GM18508 (cell line): ENCODE results near the gene RASGRF2.
"Not testable (repeated sequence)": the region's sequence is repeated elsewhere in the genome, so short reads cannot be mapped to it uniquely, and the experiment has no call there.

ENCODE experiments used
- ATAC-seq: cut with Tn5 transposase; IDR thresholded peaks from one replicate; pipeline ENCODE4 v1.9.1; 2021; ENCODE audit warnings: moderate number of reproducible peaks; ENCODE audit not compliant: insufficient read depth, unreplicated experiment

RASGRF2 gene

DNA sequence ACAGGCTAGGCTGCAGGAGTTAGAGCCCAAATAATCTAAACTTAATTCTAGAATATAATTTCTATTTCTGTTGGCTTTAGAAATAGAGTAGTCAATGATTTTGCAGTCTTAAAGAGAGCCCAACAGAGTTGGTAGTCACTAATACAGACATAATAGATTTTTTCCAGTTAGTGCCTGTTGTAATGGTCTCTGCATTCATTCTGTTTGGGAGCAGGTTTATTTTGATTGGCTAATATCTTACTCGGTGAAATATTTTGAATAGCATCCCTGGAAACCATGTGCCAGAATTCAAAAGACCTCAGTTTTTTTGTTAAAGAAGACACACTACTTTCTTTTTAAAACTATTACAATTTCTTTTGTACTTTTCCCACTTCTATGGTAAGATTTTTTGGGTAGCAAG, 107.2 kb downstream of the RASGRF2 start:
- ATAC-seq: no peak

- no peak for ATAC-seq
Observed at GRCh38 chr5:81068063-81068462, 107.9 kb downstream of the RASGRF2 start.

DNA sequence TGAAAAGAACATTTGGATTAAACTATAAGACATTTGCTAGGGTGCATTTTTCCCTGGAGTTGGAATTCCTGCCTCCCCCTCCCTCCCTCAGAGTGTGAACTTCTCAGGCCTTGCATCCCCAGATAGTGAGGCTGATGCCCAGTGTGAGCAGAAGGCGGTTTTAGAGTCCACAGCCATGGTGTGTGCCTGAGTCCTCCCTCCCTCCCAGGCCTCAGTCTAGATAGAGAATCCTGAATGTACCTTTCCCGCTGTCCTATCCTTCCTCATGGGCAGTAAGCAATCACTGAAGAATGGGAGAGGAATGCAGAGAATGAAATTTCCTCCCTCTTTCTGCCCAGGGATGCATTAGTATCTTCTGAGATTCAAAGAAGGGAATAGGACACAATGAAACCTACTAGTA, 108.5 kb downstream of the RASGRF2 start:
- no peak for ATAC-seq

DNA sequence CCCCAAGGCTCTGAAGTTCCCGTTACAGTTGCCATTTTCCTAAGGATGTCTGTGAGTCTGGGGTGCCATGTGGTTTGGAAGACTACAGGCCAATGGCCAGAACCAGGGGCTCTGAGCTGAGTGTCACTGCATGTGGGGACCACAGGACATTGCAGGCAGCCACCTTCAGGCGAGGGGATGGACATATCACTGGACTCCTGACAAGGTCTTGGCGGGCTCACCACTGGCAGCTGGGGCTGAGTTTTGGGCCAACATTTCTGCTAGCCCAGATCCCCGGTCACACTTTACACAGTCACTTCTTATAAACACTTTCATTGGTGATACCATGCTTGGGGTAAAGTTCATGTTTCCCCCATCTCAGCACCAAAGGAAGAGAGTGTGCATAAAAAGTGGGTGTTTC, 109.8 kb downstream of the RASGRF2 start:
- no peak for ATAC-seq

DNA sequence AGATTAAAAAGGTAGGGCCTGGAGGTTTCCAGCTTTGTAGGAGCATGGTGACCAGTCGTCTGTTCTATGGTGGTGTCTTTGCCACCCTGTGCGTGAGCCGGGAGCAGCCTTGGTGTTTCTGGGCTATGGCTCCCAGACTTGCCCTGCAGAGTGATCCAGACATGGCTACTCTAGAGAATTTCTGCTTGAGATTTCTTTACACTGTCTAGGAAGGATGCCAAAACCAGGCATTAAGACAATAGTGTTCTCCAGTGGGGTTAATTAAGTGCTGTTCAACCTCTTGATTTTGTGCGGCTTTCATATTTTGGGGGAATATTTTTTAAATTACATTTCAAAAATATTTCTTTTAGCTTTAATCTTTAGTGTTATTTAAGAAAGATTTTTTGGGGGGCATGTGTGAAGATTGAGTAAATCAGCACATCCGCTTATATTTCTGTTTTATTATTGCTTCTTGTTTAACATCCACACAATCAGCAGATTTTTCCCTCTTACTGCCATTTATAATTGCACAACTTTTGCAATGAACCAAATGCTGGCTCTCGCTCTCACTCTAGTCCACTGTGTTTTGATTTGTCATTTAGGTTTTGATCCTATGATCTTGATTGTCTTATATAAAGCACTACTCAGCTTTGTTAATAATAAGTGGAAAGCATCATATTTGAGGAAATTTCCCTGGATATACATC, 110.5 kb downstream of the RASGRF2 start:
- ATAC-seq: no peak

DNA sequence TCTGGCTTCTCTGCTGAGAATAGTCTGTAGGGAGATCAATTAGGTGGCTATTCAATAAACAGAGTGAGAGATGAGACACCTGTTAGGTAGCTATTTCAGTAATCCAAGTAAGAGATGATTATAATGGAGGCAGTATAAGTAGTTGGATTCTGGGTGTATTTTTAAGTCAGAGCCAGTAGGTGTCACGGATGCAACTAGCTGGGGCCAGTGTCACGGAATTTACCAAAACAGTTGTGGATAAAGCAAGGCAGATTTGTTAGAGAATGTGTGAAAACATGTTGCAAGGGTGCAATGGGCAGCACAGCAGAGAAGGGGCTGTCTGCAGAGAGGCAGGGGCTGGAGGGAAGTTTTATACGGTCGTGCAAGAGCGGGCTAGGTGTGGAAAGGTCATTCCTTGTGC, 114.9 kb downstream of the RASGRF2 start:
- ATAC-seq: no peak

DNA sequence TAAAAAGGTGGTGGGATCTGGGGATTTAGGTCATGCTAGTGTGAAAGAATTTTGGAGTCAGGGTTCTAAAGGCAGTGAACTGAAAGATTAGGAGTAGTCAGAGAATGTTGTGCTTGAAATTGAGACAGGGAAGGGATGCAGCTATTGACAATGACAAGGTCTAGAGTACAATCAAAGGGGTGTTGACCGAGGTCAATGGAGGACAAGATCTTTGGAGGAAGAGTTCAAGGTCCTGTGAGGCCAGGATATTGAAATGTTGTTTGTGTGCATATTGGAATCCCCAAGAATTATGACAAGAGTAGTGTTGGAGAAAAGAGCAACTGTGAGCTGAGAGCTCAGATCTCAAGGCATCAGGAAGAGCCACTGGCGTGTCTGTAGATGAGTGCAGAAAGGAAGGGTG, 116.9 kb downstream of the RASGRF2 start:
- no peak for ATAC-seq

- ATAC-seq: no peak
Observed at GRCh38 chr5:81078930-81079329, 118.8 kb downstream of the RASGRF2 start.

DNA sequence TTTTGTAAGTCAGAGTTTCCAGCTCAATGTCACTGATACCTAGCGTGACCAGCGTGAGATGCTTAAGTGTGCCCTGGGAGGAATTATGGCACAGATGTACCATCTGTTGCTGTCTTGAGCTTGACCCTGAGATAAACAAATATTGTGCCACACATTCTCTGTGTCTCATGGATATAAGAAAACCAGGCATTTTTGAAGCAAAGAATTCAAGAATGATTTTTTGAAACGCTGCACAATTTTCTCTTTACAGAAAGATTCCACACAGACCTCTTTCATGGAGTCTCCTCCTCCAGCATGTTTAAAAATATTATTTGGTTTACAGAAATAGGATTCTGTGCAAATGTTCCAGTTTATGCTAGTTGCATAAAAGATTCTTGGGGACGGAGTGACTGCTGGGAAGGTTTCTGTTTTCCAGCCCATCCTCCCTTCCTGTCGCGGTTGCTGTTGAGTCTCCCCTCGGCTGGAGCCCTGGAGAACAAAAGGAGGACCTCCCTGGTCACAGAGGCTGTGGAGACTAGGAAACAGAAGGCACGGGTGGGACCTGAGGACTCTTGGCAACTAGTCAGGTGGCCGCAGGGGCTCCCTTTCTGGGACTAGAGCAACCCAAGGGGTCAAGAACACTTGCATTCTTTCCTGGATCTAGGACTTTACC, 120.8 kb downstream of the RASGRF2 start:
- no peak for ATAC-seq

DNA sequence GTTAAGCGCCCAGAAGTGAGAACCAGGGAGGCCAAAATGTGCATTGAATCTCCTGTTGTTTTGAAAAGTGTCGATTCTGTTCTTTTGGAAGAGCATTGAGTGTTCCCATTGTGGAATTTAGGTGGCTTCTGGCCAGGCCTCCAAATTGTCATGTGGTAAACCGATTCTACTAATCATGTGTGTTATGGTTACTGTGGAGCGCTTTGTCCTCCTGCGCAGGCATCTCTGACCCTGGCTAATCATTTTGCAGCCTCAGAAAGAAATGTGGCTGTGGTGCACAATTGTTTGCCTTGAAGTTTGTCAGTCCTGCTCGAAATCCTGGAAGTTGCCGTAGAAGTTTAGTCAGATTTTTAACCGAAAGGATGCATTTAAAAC, 121.3 kb downstream of the RASGRF2 start:
- no peak for ATAC-seq

- ATAC-seq: no peak
Observed at GRCh38 chr5:81086881-81087281, 126.7 kb downstream of the RASGRF2 start.

GRCh38 chr5:81091199-81091598, 131.0 kb downstream of the RASGRF2 start:
- no peak for ATAC-seq

DNA sequence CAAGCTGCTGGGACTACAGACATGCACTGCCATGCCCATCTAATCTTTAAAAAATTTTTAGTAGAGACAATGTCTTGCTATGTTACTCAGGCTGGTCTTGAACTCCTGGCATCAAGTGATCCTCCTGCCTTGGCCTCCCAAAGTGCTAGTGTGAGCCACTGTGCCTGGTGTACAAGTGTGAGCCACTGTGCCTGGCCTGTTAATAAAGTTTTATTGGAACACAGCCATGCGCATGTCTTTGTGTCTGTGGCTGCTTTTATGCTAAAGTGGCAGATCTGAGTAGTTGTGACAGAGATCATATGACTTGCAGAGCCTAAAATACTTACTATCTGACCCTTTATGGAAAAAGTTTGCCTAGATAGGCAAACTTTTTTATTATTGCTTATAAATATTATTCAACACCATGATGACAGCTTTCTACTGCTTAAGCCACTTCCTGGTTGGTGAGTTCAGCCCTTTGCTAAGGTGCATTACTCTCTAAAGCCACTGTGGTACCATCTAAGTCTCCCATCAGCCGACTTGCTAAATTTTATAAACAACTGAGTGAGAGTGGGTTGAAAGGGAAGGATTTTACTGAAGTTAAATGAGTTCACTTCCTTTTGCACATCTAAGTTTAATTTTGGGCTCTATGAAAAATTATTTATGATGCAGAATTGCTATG, 133.5 kb downstream of the RASGRF2 start:
- no peak for ATAC-seq

GRCh38 chr5:81095835-81096234, 135.7 kb downstream of the RASGRF2 start:
- no peak for ATAC-seq

- no peak for ATAC-seq
Observed at GRCh38 chr5:81097713-81098112, 137.6 kb downstream of the RASGRF2 start.

DNA sequence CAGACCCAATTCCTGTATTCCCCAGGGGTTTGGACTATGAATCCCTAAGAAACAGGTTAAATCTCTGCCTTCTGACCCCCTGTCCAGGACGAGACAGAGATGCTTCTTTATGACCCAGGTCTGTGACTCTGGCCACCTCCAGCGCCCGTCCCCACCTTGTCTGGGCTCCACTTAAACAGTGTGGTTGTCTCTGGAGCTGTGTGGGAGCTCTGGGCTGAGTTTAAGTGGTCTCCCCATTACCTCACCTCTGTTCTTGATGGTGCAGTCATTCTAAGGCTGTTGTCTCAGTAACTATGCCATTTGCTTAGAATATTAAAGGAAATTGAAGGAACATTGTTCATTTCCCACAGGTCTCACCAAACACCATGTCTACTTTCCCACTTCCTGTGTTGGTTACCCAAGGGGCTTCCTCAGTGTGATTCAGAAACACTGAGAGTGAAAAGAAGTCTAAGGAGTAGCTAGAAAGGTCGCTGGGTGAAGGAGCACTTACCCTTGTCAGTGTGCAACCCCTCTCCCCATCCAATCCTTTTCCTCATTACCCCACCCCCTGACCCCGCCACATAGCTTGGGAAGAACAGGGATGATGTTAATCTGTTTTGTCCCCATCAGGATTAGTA, 145.2 kb downstream of the RASGRF2 start:
- no peak for ATAC-seq

DNA sequence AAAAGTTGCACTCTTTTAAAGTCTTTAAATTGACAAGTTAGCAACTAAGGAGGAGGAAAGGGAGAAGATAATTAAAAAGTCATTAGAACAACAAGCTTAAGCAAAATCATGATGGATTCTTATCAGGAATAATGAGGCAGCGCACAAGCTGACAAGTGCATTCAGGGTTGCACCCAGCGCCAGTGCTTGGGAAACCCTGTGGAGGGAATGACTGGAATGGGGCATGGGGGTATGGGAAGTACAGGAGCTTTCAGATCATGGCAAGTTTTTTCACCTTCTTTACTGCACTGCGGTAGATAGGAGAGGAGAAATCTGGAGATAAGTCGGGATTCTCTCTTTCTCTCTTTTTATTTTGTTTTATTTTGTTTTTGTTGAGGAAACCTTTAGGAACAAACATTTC, 155.1 kb downstream of the RASGRF2 start:
- no peak for ATAC-seq

DNA sequence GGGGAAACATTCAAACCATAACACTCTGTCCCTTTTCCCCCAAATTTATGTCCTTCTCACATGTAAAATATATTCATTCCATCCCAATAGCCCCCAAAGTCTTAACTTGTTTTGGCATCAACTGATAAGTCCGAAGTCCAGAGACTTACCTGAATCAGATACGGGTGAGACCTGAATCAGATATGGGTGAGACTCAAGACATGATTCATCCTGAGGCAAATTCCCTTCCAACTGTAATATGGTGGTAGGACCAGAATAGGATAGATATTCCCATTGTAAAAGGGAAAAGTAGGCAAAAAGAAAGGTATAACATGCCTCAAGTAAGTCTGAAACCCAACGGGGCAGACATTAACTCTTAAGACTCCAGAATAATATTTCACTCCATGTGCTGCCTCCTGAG, 157.4 kb downstream of the RASGRF2 start:
- no peak for ATAC-seq

DNA sequence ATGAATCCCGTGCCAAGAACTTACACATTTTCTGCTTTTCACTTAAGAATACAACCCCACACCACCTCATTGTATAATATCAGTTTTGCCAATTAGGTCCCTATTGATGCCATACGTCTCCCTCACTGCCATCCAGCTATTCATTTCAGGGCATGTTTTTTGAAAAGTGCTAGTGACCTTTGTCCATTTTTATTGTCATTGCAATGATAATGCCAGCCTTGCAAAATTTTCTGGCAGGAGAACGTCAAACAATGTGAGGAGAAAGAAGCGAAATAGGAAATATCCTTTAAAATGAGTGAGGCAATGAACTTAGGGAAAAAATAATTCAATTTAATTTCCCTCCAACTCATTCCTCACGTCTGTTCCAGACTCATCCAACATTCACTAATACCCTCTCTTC, 161.1 kb downstream of the RASGRF2 start:
- no peak for ATAC-seq

DNA sequence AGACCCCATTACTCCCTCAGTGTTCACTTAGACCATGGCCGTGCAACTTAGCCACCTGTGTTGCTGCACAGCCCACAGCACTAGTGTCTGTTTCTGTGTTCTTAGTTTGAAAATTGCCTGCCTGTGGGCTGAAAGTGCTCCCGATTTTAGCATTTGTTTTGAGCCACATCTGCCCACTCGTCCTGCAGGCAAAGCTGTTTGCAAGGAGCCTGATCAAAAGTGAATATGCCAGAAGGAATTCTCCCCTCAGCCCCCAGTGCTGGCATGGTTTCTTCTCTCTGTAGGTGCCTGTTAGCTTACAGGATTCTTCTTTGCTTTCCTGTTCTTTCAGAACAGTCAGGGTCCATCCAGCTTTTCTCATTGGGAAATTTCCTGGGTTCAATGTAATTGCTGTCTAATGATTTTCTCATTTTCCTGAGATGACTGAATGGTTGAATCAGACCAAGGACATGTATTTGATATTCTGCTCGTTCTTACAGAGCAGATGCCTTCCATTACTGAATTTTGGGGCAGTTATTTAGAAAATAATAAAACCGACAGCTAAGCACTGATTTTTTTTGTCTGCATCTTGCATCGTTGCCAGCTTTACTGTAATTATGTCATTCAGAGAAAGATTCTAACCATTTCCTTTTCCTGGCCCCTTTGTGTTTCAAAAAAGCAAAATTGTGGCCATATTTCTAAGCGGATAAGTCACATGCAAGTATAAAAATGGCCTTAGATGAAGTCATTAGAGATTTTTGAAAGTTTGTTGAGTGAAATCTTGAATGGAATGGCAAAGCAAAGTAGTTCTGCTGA, 161.9 kb downstream of the RASGRF2 start:
- no peak for ATAC-seq

GRCh38 chr5:81124689-81125088, 164.5 kb downstream of the RASGRF2 start:
- ATAC-seq: not testable (repeated sequence)
